CD4-positive, alpha-beta T cell treated with Interleukin-10 for 1 hour (primary cell): ENCODE data around the gene LORICRIN.
A peak's percentile ranks its signal among the peaks of the same experiment; 100 is the strongest.

Source experiments
- DNase-seq: peaks from one replicate; pipeline ENCODE4 v3.0.0-alpha.2; 2020

Gene LORICRIN

DNA sequence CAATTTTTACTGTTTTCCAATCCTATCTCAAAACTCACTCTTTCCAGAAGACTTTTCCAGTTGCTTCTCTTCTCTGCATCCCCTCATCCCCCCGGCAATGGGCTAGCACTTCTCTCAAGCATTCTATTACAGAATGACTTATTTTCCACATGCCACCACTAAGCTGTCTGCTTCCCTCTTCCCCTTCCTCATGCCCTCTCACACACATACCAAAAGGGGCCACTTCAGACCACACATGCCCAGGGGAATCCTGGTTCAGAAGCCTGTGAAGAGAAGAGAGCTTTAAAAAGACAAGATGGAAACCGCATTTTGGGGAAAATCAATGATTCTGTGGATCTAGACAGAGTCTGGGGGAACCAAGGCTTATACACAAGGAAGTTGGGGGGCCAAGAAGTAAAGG, 8.4 kb upstream of the LORICRIN start:
- no peak for DNase-seq

DNA sequence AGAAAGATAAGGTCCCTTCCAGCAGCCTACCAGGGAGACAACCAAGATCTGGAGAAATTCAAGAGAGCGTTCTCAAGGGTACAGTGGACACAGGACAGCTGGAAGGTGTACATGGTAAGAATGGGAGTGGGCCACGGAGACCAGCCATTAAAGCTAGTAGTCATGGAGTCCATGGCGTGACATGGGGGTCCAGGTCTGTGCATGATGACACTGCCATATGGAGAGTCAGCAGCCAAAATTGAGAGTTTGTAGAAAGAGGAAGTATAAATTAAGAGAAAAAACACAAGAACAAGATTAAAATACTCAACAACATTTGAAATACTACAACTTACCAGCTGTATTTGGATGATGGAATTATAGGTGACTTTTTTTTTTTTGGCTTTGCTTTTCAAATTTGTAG, 7.9 kb upstream of the LORICRIN start:
- no peak for DNase-seq

DNA sequence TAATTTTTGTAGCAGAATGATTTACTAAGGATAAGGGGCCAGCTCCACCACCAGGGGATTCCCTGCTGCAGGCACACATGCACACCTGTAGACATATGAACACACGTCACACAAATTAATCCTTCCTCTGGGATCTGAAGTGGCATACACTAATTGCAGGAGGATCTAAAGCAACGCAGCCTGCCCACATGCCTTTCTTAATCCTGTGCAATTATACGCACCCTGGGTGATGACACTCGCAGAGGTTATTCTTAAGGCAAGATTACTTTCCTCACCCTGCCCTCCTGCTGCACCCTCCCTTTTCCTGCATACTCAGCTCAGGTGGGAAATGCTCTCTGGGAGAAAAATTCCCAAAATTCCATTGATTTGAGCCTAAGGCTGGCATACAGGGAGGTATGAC, 7.5 kb upstream of the LORICRIN start:
- DNase-seq, result no peak

DNA sequence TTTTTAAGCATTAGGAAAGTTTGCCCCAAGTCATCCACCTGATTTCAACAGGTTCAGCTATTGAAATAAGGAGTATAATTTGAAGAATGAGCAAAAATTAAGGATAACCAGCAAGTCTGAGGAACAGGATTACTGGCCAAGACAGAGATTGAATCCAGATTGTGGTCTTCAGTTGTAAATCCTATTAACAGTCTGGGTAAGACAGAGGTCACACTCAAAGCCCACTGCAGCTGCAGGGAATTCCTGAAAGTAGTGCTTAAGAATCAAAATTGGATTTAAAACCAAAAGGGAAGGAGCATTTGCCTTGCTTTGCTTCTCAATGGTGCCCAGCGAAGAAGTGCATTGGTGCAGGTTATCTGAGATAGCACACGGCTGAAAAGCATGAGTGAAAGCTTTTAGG, 6.4 kb upstream of the LORICRIN start:
- DNase-seq, result no peak

DNA sequence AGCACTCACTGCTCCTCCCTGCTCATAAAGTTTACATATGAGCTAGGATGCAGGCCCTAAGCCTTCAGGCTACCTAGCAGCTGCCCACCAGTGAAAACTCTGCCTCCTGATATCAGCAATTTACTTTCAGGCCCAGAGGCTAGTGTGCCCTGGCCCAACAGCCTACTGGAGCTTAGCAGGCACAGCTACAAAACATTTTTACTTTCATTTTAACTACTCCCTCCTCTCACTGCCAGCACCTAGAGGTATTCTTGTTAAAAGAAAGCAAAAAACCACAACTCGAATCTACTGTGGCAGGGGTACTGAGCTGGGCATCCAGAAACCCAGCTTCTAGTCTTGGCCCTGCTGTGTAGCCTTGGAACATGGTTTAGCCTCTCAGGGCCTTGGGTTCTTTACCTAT, 5.8 kb upstream of the LORICRIN start:
- no peak for DNase-seq

DNA sequence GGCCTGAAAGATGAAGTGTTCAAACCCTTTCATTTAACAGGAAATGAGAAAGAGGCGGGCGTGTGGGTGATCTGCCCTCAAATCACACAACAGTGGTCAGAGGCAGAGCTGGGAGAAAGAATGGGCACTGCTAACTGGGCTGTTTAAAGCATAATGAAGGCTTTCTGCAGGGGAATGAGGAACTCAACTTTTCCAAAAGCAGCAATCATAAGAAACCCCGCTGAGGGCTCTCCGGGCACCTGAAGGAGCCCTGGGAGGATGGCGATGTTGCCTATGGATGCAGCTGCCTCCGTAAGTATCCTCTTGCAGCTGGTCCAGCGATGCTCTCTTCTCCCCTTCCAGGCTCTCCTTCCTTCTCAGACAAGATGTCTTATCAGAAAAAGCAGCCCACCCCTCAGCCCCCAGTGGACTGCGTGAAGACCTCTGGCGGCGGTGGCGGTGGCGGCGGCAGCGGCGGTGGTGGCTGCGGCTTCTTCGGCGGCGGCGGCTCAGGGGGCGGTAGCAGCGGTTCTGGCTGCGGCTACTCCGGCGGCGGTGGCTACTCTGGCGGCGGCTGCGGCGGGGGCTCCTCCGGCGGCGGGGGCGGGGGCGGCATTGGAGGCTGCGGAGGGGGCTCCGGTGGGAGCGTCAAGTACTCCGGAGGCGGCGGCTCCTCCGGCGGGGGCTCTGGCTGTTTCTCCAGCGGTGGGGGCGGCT, 1.2 kb downstream of the LORICRIN start:
- DNase-seq, result peak; percentile 26

DNA sequence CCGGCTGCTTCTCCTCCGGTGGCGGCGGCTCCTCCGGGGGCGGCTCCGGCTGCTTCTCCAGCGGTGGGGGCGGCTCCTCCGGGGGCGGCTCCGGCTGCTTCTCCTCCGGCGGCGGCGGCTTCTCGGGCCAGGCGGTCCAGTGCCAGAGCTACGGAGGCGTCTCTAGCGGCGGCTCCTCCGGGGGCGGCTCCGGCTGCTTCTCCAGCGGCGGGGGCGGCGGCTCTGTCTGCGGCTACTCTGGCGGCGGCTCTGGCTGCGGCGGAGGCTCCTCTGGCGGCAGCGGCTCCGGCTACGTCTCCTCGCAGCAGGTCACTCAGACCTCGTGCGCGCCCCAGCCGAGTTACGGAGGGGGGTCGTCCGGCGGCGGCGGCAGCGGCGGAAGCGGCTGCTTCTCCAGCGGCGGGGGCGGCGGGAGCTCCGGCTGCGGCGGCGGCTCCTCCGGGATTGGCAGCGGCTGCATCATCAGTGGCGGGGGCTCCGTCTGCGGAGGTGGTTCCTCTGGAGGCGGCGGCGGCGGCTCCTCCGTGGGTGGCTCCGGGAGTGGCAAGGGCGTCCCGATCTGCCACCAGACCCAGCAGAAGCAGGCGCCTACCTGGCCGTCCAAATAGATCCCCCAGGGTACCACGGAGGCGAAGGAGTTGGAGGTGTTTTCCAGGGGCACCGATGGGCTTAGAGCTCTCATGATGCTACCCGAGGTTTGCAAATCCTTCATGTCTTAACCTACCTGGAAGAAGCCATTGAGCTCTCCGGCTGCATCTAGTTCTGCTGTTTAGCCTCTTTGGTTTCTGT, 2.0 kb downstream of the LORICRIN start:
- DNase-seq, result peak; percentile 21

DNA sequence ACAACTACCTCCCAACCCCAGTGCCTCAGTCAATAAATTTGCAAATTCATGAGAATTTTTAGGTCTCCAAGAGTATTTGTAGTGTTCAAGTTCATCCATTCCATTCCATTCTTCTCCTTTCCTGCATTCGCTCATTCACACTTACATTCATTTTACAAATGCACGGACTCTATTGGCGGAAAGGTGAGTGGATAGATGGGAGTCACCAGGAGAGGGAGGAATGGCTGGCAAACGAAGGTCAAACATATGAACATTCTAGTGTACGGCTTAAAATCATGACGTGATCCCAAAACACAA, 2.5 kb downstream of the LORICRIN start:
- DNase-seq, result no peak

DNA sequence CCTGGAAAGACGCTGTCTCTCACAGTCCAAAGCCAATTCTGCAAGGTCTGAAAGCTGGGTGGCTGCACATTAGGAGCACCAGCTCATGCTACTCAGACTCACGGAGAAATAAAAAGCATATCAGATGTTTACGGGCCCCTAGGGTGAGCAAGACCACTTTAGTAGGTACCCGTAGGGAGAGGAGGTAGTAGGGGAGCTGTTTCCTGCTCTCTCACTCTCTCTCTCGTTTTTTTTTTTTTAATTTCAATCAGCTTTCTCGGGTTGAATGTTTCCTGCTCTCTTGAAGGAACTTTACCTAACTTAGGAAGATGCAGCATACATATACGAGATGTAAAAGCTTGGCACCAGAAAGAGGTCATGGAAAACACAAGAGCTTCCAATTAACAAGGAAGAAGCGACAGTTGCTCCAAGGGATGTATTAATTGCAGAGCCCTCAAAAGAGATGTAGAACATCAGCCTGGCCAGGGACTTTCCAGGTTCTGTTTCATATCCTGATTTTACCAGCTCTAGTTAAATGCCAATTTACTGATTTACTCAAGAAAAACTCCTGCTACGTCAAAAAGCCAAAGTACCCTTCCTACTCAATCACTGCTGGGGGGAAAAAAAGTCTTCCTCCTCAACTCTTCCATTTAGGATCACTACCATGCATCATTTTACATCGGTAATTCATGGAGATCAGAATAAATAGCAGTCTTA, 3.1 kb downstream of the LORICRIN start:
- DNase-seq, result no peak

DNA sequence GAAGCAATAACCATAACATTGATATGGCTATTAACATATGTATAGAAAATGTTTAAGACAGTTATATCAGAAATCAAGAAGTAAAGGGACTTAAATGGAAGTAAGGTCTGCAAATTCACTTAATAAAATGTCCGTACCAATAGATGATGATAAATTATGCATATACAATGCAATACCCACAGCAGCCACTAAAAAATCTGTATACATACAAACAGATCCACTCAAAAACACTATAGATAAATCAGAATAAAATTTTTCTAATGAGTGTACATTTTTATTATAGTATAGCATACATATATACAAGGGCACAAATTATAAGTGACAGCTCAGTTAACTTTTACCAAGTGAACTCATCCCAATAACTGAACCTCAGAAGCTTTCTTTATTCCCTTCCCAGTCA, 6.0 kb downstream of the LORICRIN start:
- no peak for DNase-seq

DNA sequence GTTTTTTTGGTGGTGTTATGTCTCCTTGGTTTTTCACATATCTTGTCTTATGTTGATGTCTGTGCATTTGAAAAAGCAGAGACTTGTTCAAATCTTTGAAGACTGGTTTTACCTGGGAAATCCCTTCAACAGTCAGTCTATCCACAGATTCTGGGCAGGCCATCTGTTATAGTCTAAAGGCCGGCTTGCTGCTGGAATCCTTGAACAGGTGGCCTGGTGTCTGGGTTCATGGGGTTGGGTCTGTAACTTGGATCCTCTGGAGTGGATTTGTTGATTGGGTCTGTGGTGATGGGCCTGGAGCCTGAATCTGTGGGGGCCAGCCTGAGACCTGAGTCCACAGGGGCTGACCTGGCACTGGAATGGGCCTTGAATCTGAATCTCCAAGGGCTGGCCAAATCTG, 12.2 kb downstream of the LORICRIN start:
- no peak for DNase-seq

DNA sequence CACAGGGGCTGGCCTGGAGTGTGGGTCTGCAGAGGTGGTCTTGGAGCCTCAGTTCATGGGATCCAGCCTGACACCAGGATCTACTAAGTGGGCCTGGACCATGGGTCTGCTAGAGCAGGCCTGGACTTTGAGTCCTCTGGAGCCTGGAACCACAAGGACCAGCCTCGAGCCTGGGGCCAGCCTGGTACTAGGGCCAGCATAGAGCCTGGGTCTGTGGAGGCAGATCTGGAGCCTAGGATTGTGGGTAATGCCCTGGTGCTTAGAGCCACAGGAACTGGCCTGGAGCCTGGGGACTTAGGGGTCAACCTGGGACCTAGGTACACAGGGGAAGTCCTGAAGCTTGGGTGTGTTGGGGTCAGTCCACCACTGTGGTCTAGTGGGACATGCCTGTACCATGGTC, 12.7 kb downstream of the LORICRIN start:
- DNase-seq, result no peak

DNA sequence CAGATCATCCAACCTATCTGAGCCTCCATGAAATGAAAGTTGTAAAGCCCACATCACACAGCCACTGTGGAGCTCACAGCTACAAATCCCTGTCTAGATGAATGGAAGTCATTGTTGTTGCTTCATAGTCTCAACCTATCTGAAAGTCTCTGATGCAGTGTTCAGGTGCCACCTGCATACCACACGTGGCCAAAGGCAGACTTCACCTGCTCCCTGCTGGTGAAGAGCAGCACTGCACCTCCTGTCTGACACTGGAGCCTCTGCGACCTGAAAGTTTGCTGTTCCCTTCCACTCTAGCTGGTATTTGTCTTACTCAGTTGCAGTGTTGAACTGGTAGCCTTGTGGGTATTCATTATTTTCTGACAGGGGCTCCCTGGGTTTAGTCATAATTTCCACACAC, 18.4 kb downstream of the LORICRIN start:
- DNase-seq, result peak; percentile 53

DNA sequence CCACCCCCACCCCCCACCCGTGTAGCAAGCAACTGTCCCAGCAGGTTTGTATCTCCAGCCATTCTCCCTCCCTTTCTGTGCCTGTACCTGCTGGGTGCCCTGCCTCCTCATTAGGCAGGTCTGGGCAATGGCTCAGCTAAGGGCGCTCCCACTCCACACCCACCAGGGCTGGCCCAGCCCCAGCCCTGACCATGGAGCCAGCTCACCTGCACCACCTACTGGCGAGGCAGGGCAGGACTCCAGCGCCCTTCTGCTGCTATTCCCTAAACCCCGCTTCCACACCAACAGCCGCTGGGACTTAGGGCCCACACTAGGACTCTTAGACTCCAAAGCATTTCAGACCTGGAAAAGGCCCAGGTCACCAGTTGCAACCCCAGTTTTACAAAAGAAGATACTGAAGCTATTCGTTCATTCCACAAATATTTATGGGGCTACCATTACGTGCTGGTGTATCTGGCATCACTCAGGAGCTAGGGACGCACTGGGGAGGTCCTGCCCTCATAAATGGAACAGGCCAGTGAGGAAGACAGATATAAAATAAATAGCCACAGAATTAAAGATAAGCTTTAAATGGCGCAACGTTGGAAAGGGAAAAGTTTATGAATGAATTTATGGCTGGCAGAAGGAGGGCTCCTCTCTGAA, 29.3 kb downstream of the LORICRIN start:
- DNase-seq, result peak; percentile 3

DNA sequence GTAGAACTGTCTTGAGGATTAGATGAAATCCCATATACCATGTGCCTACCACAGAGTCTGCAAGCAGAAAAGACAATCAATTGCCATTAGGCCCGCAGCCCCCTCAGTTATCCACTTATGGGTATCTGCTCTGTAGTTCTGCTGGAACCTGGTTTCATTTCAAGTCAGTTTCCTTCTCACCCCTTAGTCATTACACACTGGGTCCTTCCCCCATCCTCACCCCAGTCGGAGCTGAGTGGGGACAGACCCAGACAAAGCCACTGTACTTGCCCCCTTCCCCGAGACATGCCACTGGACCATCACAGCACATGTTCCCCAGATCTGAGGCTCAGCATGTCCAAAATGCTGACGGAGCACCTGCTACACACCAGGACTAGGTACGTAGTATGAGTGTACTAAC, 32.0 kb downstream of the LORICRIN start:
- DNase-seq, result no peak

DNA sequence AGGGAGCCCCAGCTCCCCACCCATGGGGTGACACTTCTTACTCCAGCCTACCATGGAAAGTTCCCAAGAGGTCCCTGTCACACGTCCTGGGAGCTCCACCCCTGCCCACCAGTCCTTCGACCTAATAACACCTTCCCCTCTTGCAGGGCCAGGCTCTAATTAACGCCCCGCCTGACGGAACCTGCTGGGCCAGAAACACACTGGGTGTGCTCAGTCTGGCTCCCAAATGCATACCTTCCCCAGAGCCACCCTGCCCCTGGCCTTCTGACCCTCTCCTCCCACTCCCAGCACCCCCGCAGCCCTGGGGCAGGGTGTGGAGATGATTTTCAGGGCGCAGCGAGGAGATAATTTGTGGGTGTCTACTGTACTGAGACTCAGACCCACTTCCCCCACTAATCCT, 32.7 kb downstream of the LORICRIN start:
- no peak for DNase-seq

DNA sequence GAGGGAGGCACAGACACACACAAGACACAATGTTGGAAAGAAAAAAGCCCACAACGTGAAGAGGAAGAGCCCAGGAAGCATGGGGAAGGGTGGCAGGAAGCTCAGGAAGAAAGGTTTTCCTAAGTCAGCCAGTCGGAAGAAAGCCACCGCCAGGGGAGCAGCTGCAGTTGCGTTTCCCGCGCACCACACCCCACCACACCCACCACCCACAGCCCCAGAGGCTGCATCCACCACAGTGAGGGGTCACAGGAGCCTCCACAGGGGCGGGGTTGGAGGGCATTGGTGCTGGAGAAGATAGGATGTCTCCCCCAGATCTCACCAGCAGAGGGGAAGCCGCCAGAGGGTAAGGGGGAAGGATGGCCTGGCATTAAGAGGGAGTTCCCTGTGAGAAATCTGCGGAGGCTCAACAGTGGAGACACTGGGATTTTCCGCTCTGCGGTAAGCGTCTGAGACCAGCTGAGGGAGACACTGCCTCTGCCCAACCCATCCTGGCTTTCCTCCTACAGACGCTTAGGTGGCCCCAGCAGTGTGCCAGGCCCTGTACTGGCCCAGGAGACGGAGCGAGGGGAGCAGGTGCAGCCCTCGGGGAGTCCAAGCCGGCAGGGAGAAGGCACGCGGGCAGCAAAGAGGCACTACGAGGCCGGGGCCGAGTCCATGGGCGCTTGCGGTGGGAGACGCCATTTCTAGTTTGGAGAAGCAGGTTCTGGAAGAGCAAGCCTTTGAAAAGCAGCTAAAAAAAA, 33.4 kb downstream of the LORICRIN start:
- no peak for DNase-seq

DNA sequence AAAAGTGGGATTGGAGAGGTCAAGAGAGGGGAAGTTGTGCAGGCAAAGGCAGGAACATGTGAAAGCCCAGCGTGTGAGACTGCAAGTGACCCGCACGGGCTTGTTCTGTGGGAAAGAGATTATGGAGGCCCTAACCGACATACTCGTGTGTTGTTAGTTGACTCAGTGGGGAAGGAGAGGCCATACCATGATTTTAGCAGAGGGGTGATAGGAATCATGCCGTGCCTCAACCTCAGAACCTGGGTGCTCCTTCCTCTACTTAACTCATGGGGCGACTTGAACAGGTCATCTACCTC, 33.9 kb downstream of the LORICRIN start:
- DNase-seq, result no peak

DNA sequence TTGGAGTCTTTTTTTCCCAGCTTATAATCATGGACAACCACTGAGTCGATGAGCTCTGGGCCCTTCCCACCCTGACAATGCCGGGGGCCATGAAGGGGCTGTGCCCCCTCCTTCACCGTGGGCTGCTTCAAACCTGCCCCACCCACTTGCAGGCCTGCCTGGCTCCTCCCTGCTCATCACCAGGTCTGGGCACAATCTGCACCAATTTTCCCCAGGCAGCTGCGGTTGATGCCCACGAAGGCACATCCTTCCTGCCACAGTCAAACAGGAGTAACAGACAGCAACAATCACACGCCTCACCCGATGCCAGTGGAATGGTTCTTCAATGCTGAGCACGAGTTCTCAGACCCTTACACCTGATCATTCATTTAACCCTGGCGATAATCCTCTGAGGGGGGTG, 34.4 kb downstream of the LORICRIN start:
- peak; percentile 21 for DNase-seq

DNA sequence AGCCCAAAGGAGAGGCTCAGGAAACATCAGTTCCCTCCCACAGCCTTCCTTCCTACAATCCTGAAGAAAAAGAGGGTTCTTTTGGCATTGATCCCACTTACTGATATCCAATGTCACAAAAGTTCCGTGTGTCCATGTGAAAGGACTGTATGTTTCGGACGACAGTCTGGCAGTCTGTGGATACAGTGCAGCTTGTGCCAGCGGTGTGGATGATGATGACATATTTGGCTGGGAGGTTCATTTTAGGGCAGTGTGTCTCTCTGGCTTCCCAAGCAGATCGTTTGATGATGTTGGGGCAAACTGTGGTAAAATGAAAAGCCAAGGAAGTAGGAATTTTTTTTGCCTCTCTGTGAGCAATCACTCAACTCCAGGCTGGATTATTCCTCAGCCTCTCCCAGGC, 42.8 kb downstream of the LORICRIN start:
- DNase-seq, result no peak

DNA sequence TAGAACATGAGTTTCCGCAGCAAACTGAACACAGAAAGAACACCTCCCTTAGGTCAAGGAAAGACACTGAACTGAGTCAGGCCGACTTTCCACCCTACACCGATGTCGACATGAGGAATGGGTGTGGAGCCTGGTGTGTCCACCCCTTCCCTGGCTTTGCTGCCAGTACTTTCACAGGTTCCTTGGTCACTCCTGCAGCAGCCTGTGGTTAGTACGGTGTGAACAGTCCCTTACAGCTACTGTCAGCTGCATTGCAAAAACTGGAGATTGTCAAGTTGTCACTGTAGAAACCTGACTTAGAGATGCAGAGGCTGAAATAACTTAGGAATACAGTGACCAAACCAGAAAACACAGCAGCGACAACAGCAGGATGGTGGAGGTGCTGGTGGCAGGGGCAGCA, 46.2 kb downstream of the LORICRIN start:
- no peak for DNase-seq

DNA sequence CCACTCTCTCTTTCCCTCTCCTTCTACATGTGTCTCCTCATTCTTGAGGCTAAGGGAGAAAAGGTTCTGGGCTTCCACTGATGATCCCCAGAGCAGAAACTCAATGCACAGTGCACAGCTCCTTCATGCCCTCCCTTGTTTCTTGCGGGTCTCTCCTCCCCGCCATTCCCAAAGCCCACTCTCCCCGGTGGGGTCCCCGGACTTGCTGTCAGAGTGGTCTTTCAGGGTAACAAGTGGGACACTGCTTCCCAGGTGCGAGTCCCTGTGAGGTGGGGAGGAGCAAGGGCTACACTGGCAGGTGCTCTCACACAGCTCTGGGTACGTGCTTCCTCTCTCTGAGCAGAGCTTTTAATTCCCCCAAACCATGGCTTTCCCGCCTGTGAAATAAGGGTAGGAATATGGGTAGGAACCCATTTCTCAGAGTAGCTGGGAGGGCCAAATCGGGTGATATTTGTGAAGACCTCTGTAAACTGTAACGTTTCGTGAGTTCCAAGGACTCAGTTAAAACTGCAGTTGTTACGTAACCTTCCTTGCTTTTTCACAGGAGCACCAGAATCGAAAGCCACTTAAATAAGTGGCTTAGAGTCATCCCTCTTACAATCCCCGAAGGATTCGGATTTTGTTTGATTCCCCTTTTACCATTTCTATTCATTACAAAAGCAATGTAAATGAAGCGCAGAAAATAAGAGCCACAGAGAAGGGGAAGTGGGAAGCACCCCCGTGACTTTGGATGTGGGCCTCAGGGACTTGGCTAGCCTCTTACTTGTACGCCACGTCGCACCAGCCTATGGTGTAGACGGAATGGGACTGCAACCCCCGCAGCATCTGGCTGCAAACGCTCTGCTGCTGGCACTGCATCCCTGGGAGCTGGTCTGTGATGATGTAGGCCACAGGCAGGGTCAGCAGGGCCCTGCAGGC, 47.1 kb downstream of the LORICRIN start:
- DNase-seq, result no peak
